HG02610 (cell line): ENCODE data around the gene TAF9B.
"Not testable (repeated sequence)": the region's sequence is repeated elsewhere in the genome, so short reads cannot be mapped to it uniquely, and the experiment has no call there.

Source experiments
- ATAC-seq: cut with Tn5 transposase; IDR thresholded peaks from one replicate; pipeline ENCODE4 v1.9.1; 2021; ENCODE audit warnings: mild to moderate bottlenecking, moderate library complexity; ENCODE audit not compliant: unreplicated experiment

The TAF9B gene

GRCh38 chrX:78116766-78117165, 22.7 kb downstream of the TAF9B start:
- no peak for ATAC-seq

GRCh38 chrX:78116365-78116764, 23.1 kb downstream of the TAF9B start:
- ATAC-seq: no peak

- no peak for ATAC-seq
Measured at GRCh38 chrX:78111140-78111931, 28.1 kb downstream of the TAF9B start.

GRCh38 chrX:78109458-78109857, 30.0 kb downstream of the TAF9B start:
- ATAC-seq: no peak

GRCh38 chrX:78106651-78106986, 32.8 kb downstream of the TAF9B start:
- no peak for ATAC-seq

GRCh38 chrX:78105944-78106650, 33.4 kb downstream of the TAF9B start:
- ATAC-seq: no peak

GRCh38 chrX:78104447-78105176, 34.8 kb downstream of the TAF9B start:
- no peak for ATAC-seq

- peak; percentile 97 for ATAC-seq
Measured at GRCh38 chrX:78103623-78104446, 35.6 kb downstream of the TAF9B start, which contains the start of gene PGK1. Gene PGK1 (plus strand): TSS chrX:78104248. CDS start chrX:78104341, 93 bp downstream.

GRCh38 chrX:78103001-78103622, 36.3 kb downstream of the TAF9B start:
- no peak for ATAC-seq

GRCh38 chrX:78102091-78102490, 37.4 kb downstream of the TAF9B start:
- ATAC-seq: no peak

- ATAC-seq: no peak
Measured at GRCh38 chrX:78098108-78098507, 41.3 kb downstream of the TAF9B start.

- peak; percentile 88 for ATAC-seq
Measured at GRCh38 chrX:78092296-78092695, 47.2 kb downstream of the TAF9B start.

GRCh38 chrX:78081413-78081812, 58.0 kb downstream of the TAF9B start:
- not testable (repeated sequence) for ATAC-seq
